NB4 (cell line): ENCODE measurements around the gene KATNBL1.

ENCODE experiments used
- MYC ChIP-seq: IDR thresholded peaks from 2 replicates; pipeline ENCODE4 v1.6.1; 2011; ENCODE audit warnings: low read depth, low read length
- POLR2A ChIP-seq: IDR thresholded peaks from 2 replicates; pipeline ENCODE4 v1.6.1; 2011; ENCODE audit warnings: mild to moderate bottlenecking; ENCODE audit not compliant: insufficient read length; ENCODE audit errors: extremely low read depth
- TF ChIP-seq, protein P1 (sequence below): IDR thresholded peaks from one replicate; pipeline ENCODE4 v1.5.1; 2012; ENCODE audit warnings: low read depth, low read length
- TF ChIP-seq, protein P2 (sequence below): IDR thresholded peaks from 2 replicates; pipeline ENCODE4 v1.6.1; 2011; ENCODE audit warnings: low read depth, low read length

DNA sequence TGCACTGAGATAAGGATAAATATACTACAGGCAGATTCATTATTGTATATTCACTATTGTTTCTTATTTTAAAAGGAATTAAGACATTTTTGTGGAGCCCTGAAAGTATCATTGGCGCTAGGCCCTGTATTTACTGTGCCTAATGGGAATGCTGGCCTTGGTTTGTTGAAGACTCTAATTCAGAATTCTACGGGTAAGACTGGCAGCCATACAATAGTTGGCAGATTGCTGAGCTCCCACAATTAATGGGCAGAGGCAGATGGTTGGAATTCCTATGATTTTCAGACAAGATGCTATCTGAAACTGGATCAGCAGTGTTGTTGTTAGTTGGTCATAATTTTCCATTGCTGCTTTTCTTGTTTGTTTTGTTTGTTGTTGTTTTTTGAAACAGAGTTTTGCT lies 93.3 kb downstream of the KATNBL1 start:
- TF ChIP-seq, protein P1, sequence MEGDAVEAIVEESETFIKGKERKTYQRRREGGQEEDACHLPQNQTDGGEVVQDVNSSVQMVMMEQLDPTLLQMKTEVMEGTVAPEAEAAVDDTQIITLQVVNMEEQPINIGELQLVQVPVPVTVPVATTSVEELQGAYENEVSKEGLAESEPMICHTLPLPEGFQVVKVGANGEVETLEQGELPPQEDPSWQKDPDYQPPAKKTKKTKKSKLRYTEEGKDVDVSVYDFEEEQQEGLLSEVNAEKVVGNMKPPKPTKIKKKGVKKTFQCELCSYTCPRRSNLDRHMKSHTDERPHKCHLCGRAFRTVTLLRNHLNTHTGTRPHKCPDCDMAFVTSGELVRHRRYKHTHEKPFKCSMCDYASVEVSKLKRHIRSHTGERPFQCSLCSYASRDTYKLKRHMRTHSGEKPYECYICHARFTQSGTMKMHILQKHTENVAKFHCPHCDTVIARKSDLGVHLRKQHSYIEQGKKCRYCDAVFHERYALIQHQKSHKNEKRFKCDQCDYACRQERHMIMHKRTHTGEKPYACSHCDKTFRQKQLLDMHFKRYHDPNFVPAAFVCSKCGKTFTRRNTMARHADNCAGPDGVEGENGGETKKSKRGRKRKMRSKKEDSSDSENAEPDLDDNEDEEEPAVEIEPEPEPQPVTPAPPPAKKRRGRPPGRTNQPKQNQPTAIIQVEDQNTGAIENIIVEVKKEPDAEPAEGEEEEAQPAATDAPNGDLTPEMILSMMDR: no peak
- TF ChIP-seq POLR2A: no peak
- TF ChIP-seq MYC: no peak
- TF ChIP-seq, protein P2, sequence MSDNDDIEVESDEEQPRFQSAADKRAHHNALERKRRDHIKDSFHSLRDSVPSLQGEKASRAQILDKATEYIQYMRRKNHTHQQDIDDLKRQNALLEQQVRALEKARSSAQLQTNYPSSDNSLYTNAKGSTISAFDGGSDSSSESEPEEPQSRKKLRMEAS: no peak
